Stimulated activated CD4-positive, alpha-beta T cell treated with anti-CD3 and anti-CD28 coated beads, Interleukin-4, amount 100 ng/mL, for 4 hours (primary cell): Measurements from ENCODE around the gene MYL6B.

Experiments used
- DNase-seq, 2 experiments: peaks; one replicate each; pipeline ENCODE4 v3.0.0-alpha.2; 2020

MYL6B gene

DNA sequence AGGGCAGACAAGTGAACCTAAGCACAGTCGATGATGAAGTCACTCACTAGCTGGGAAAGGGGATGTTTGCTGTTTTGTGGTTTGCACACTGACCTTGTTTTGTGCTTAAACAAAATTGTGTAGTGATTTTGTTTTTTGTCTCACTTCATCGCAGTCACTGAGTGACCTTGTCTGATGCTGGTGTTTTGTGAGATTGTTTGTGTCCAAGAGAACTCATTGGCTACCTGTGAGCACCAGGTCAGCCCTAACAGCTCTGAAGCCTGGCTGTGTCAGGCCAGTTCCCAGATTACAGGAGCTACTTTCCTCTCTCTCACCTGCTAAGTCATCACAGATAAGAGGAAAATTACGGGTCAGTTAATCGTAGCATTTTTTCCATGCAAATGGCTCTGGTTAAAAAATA, 28.3 kb upstream of the MYL6B start:
- no peak for DNase-seq

GRCh38 chr12:56126732-56127239, 25.6 kb upstream of the MYL6B start:
- no peak for DNase-seq

DNA sequence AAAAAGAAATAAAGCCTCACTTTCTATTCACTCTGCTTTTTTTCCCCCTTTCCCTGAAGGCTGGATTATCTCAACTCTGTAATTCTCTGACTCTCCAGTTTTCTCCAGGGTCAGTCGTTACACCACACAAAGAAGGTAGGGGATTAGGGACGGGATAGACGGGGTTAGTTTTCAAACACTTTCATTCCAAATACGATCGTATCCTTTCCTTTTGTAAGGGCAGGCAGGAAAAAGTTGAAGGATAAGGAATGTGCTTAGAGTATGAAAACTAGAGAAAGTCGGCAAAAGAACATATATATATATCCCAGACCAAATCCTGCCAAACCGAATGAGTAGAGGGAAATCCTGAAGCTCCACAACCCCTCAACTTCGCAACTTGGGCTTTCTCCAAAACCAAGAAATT, 24.9 kb upstream of the MYL6B start:
- DNase-seq = no peak

DNA sequence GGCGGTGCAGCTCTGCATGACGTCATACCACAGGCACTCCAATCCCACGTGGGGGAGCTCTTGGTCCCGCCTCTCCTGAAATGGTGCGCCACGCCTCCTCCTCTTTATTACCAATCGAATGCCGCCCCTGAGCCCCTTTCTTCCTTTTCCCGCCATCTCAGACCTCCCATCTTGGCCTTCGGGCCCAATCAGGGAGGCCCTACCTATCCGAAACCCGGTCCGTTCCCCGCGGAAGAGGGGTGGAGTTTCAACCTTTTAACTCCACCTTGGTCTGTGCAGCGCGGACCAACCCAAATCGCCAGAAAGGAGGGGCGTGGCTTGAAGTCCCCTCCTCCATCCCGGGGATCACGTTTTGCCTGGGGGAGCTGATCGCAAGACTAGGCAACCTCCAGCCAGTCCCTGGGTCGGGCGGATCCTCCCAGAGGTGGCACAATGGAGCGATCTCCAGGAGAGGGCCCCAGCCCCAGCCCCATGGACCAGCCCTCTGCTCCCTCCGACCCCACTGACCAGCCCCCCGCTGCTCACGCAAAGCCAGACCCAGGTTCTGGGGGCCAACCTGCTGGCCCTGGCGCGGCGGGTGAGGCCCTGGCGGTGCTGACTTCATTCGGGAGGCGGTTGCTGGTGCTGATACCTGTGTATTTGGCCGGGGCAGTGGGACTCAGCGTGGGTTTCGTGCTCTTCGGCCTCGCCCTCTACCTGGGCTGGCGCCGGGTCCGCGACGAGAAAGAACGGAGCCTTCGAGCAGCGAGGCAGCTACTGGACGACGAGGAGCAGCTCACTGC, 24.3 kb upstream of the MYL6B start, which contains the start of gene ESYT1:
Gene ESYT1, plus strand, starts transcription at position 380 of the 782 bp plus-strand sequence. Its CDS starts 53 bp downstream, at position 433.
- DNase-seq = peak; percentile 87 to 99

DNA sequence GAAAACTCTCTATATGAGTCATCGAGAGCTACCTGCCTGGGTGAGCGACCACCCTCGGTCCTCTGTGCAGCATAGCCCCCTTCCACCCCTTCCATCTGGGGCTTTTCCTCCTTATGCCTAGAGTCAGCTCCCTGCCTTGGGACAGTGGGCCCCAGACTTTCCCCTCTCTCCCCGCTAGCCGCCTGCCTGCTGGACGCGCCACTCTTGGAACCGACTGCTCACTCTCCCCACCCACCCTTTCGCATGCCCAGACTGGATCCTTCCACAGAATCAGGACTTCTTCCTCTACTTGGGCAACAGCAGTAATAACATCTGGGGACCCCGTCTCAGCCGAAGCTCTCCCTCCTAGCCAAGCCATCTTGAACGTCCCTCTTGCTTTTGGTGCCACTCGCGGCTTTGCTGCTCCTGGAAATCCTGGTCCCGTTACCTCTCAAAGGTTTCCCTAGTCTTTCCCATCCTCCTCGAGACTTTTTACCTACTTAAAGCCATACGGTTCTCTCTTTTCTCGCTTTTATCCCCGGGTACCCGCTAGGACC, 23.6 kb upstream of the MYL6B start:
- DNase-seq = no peak

GRCh38 chr12:56129206-56129941, 23.0 kb upstream of the MYL6B start:
- DNase-seq = peak; percentile 57 to 61

- no peak for DNase-seq
These were observed 22.4 kb upstream of the MYL6B start for GRCh38 chr12:56129942-56130495.

GRCh38 chr12:56130876-56131275, 21.5 kb upstream of the MYL6B start:
- DNase-seq = no peak

GRCh38 chr12:56134897-56135296, 17.5 kb upstream of the MYL6B start:
- no peak for DNase-seq

DNA sequence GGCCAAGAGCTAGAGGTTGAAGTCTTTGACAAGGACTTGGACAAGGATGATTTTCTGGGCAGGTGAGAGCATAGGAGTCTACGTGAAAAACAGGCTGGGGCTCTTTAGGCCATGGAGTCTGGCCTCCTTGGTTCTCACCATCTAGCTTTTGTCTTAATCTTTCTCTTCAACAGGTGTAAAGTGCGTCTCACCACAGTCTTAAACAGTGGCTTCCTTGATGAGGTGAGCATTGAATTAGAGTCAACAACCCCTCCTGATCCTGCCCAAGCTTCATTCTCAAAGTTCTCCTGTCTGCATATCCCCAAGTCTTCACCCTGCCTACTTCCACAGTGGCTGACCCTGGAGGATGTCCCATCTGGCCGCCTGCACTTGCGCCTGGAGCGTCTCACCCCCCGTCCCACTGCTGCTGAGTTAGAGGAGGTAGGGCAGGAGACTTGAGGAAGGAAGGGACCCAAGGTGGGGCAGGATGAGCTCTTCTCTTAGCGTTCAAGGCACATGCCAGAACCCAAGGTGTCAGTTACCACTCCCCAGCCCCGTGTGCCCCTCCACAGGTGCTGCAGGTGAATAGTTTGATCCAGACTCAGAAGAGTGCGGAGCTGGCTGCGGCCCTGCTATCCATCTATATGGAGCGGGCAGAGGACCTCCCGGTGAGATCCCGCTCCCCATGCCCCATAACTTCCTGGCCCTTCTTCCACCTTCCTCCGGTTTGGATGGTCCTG, 14.4 kb upstream of the MYL6B start:
- no peak for DNase-seq

DNA sequence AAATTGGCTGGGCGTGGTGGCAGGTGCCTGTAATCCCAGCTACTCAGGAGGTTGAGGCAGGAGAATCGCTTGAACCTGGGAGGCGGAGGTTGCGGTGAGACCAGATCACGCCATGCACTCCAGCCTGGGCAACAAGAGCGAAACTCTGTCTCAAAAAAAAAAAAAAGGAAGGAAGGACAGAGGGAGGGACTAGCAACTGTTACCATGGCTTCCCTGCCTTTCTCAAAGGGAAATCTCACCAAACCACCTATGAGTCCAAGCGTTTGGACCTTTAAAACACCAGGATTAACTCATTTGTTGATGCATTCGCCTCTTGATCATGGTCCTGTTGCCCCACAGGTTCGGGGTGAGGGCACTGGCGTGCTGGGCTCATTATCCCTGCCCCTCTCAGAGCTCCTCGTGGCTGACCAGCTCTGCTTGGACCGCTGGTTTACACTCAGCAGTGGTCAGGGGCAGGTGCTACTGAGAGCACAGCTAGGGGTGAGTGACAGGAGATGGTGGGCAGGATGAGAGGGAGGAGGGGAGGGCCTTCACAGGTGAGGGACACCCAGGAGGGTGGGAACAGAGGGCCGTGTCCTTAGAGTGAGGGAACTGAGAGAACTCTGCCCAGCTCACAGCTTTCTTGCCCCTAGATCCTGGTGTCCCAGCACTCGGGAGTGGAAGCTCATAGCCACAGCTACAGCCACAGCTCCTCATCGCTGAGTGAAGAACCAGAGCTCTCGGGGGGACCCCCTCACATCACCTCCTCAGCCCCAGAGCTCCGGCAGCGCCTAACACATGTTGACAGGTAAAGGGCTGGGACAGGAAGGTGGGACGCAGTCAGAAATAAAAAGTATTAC, 10.2 kb upstream of the MYL6B start:
- DNase-seq = no peak

- peak in 1 of 2 experiments; percentile 22 for DNase-seq
These were observed 9.2 kb upstream of the MYL6B start for GRCh38 chr12:56143217-56143616.

DNA sequence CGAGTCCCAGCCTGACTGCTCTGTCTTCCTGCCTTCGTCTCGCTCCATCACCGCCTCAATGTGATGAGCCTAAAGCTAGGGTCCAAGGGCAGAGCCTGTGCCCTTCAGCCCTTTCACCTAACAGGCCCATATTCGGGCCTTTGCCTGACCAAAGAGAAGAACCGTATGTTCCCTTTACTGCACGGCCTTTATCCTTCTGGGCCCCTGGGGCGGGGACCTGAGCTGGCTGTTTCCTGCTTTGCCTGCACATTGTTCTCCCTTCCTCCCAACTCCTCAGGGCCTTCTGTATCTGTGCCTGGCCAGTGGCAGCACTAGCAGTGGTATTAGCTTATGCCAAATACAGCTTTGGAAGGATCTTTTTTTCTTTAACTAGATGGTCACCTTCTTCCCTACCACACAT, 8.5 kb upstream of the MYL6B start:
- DNase-seq = no peak

- no peak for DNase-seq
These were observed 7.2 kb upstream of the MYL6B start for GRCh38 chr12:56145217-56145616.

DNA sequence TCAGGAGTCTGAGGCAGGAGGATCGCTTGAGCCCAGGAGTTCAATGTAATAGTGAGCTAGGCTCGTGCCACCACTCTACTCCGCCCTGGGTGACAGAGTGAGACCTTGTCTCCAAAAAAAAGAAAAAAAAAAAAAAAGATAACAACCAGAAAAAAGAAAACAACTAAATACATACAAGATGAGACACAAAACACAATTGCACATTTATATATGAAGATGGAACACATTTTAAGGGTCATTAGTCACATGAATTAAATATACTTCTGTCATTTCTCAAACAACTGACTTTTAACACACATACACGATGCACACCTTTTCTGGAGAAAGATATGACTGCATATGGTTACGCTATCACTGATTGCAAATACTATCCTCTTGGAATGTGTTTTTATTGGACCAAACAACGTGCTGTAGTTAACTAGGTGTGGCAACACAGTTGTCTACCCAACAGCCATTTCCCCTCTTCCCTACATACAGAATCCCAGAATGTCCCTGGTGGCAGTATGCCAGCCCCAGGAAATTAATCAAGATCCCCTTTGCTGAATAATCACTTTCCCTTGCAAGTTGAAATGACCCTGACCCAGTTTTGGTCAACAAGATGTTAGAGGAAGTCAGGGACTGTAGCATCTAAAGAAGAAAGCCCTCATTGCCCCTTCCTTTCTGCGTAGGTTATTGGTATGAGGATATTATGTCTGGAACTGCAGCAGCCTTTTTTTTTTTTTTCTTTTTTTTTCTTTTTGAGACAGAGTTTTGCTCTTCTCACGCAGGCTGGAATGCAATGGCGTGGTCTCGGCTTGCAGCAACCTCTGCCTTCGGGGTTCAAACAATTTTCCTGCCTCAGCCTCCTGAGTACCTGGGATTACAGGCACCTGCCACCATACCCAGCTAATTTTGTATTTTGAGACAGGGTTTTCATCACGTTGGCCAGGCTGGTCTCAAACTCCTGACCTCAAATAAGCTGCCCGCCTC, 5.6 kb upstream of the MYL6B start:
- DNase-seq = no peak

DNA sequence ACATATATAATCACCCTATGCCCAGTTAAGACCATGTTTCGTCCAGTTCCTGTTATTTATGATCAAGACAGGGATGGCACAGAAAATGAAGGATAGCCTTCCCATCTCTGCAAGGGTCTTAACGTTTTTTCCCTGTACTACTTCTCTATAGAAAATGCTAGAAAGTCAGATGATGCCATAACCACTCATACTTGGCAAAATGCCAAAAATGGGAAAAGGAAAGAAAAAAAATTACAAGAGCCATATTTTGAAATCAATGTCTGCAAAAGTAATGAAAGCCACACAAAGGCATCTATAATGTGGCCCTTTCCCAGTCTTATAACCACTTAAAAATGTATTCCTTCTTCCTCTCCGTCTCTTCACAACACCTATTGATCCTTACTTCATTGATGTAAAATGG, 1.8 kb upstream of the MYL6B start:
- no peak for DNase-seq

GRCh38 chr12:56151672-56152131, 685 bp upstream of the MYL6B start:
- DNase-seq = peak; percentile 52 to 61

- no peak for DNase-seq
These were observed 630 bp downstream of the MYL6B start for GRCh38 chr12:56152756-56153677.

DNA sequence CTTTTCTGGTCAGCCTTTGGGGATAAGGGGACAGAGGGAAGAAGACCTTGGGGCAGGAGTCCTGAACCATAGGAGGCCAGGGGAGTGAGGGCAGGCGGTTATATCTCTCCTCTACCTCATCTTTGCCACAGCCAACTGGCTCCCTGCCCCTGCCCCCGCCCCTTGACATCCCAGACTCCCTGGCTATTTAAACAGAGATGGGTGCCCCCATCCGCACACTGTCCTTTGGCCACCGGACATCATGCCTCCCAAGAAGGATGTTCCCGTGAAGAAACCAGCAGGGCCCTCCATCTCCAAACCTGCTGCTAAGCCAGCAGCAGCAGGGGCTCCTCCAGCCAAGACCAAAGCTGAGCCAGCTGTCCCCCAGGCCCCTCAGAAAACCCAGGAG, 1.3 kb downstream of the MYL6B start:
- no peak for DNase-seq
